ENCODE measurements around the gene SLC16A9.

SLC16A9 gene

GRCh38 chr10:59702347-59702746 lies 7.3 kb downstream of the SLC16A9 start:
- TF ChIP-seq, protein P1, sequence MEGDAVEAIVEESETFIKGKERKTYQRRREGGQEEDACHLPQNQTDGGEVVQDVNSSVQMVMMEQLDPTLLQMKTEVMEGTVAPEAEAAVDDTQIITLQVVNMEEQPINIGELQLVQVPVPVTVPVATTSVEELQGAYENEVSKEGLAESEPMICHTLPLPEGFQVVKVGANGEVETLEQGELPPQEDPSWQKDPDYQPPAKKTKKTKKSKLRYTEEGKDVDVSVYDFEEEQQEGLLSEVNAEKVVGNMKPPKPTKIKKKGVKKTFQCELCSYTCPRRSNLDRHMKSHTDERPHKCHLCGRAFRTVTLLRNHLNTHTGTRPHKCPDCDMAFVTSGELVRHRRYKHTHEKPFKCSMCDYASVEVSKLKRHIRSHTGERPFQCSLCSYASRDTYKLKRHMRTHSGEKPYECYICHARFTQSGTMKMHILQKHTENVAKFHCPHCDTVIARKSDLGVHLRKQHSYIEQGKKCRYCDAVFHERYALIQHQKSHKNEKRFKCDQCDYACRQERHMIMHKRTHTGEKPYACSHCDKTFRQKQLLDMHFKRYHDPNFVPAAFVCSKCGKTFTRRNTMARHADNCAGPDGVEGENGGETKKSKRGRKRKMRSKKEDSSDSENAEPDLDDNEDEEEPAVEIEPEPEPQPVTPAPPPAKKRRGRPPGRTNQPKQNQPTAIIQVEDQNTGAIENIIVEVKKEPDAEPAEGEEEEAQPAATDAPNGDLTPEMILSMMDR (IDR thresholded peaks at IDR 0.05; ENCODE audit: low read depth, low read length), result no peak
- no peak overlapping the region for H3K4me3 ChIP-seq (ENCODE audit: low read depth, low read length)
- DNase-seq (ENCODE audit: low read depth, low spot score), result no peak
- in situ Hi-C loops (cut with HindIII; ENCODE audit: low sequenced_read_pairs), result no loop called here

DNA sequence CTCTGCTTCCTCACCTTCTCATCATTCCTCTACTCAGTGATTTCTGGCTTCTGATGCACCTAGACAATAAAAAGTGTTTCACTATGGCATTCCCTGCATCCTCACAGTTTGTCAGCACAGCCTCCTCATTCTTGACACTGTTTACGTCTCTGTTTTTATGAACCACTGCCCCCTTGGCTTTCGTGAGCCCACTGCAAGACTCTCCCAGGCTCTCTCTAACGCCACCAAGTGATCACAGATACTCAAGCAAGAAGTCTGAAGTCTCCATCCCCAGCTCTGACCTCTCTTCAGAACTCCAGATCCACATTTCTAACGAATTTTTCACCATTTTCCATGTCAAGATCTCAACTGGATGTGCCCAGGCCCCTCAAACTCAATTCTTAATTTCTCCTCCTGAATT lies 8.9 kb downstream of the SLC16A9 start:
- no peak for DNase-seq (ENCODE audit: low read depth, low spot score)
- H3K4me3 ChIP-seq (ENCODE audit: low read depth, low read length), result no peak overlapping the region
- TF ChIP-seq, protein P1 (IDR thresholded peaks at IDR 0.05; ENCODE audit: low read depth, low read length), result no peak
- in situ Hi-C loops (cut with HindIII; ENCODE audit: low sequenced_read_pairs), result no loop called here

GRCh38 chr10:59698326-59698725 lies 11.3 kb downstream of the SLC16A9 start:
- H3K4me3 ChIP-seq (ENCODE audit: low read depth, low read length), result no peak overlapping the region
- in situ Hi-C loops (cut with HindIII; ENCODE audit: low sequenced_read_pairs), result no loop called here
- TF ChIP-seq, protein P1 (IDR thresholded peaks at IDR 0.05; ENCODE audit: low read depth, low read length), result no peak
- DNase-seq (ENCODE audit: low read depth, low spot score), result no peak

DNA sequence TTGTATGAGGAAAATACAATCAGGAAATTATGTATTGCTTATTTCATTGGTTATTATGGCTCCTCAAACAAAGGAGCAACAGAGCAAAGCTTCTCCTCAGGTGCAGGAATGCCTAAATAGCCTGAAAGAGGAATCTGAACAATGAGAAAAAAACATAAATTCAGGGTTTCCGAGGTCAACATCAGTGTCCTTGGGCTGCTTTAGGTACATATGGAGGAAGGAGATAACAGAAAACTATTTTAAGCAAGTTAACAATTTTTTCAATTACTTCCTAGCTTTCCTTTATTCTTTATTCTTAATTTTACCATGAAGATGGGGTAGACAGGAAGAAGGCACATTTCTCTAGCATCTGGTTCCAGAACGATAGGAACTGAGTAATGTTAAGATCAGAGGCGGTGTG lies 14.0 kb downstream of the SLC16A9 start:
- in situ Hi-C loops (cut with HindIII; ENCODE audit: low sequenced_read_pairs), result no loop called here
- TF ChIP-seq, protein P1 (IDR thresholded peaks at IDR 0.05; ENCODE audit: low read depth, low read length), result no peak
- no peak overlapping the region for H3K4me3 ChIP-seq (ENCODE audit: low read depth, low read length)
- no peak for DNase-seq (ENCODE audit: low read depth, low spot score)

DNA sequence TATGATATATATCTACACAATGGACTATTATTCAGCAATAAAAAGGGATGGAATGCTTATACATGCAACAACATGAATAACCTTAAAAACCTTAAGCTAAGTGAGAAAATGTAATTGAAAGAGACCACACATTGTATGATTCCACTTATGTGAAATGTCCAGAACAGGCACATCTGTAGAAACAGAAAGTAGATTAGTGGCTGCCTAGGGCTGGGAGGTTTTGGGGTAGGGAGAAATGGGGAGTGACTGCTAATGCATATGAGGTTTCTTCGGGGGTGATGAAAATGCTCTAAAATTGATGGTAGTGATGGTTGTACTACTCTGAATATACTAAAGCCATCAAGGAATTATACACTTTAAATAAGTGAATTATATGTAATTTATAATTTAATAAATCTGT lies 14.7 kb downstream of the SLC16A9 start:
- TF ChIP-seq, protein P1 (IDR thresholded peaks at IDR 0.05; ENCODE audit: low read depth, low read length), result no peak
- in situ Hi-C loops (cut with HindIII; ENCODE audit: low sequenced_read_pairs), result no loop called here
- DNase-seq (ENCODE audit: low read depth, low spot score), result no peak
- no peak overlapping the region for H3K4me3 ChIP-seq (ENCODE audit: low read depth, low read length)

DNA sequence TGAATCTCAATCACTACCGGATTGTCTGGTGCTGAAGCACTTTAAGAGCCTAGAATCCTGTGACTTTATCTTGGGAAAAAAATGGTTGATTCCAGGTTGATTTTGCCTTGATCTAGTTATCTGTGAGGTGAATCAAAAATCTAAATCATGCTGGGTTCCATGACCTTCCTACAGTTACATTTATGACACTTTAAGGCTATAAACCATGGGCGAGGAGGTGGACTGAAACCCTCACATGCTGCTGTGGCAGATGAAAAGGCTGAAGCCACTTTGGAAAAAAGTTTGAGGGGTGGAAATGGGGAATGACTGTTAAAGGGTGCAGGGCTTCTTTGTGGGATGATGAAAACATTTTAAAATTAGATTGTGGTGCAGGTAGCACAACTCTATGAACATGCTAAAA lies 17.5 kb downstream of the SLC16A9 start:
- DNase-seq (ENCODE audit: low read depth, low spot score), result no peak
- no peak overlapping the region for H3K4me3 ChIP-seq (ENCODE audit: low read depth, low read length)
- TF ChIP-seq, protein P1 (IDR thresholded peaks at IDR 0.05; ENCODE audit: low read depth, low read length), result no peak
- in situ Hi-C loops (cut with HindIII; ENCODE audit: low sequenced_read_pairs), result no loop called here

DNA sequence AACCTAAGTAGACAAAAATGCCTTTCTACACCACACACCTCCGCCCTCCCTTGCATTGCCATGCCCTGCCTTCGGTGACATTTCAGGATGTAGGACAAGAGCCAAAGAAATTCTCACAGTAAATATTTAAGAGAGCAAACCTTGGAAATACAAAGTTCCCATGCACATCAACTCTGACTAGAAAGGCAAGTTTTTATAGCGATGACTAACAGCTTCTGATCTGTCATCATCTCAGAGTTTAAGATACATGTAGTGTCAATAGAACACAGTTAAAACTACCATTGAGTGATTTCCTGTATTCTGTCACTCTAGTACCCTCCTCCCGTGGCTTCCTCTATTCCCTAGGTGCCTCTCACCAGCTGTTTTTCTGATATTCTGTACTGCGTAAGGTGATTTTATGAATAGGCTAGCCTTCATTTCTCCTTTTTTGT lies 20.7 kb downstream of the SLC16A9 start:
- no peak overlapping the region for H3K4me3 ChIP-seq (ENCODE audit: low read depth, low read length)
- no peak for DNase-seq (ENCODE audit: low read depth, low spot score)
- in situ Hi-C loops (cut with HindIII; ENCODE audit: low sequenced_read_pairs), result no loop called here
- TF ChIP-seq, protein P1 (IDR thresholded peaks at IDR 0.05; ENCODE audit: low read depth, low read length), result no peak

Data from astrocyte of the spinal cord (primary cell).